ENCODE measurements around the gene TREM1. TPM values are rescaled to one million over a fixed set of nuclear protein-coding genes. Genes with fewer than 3 reads are reported as not detected.
A peak's percentile ranks its signal among the peaks of the same experiment; 100 is the strongest.
"Not testable (repeated sequence)": the region's sequence is repeated elsewhere in the genome, so short reads cannot be mapped to it uniquely, and the experiment has no call there.

Gene TREM1
- polyA plus RNA-seq, 1 experiment = 0.20 TPM

GRCh38 chr6:41315943-41316620, 29.6 kb upstream of the TREM1 start:
- POLR2A ChIA-PET = no interaction called here
- H3K4me3 ChIP-seq (ENCODE audit: low read depth, low read length) = no peak overlapping the region
- no peaks in the 10 kb centered on the region for H3K36me3 ChIP-seq (ENCODE audit: control insufficient read depth, insufficient read depth, low read length)
- H3K27me3 ChIP-seq (ENCODE audit: control insufficient read depth, insufficient read depth, low read length) = peaks cover 12% of the 10 kb centered on the region
- CTCF ChIA-PET = interaction anchor here (0.6 to 2.7 kb wide), 5 partner anchors 9 to 224 kb away, joined by 3 to 22 read pairs (median 3); partner anchors contain the start of gene NCR2
- DNase-seq (ENCODE audit: low read depth) = no peak
- TF ChIP-seq, protein P1, sequence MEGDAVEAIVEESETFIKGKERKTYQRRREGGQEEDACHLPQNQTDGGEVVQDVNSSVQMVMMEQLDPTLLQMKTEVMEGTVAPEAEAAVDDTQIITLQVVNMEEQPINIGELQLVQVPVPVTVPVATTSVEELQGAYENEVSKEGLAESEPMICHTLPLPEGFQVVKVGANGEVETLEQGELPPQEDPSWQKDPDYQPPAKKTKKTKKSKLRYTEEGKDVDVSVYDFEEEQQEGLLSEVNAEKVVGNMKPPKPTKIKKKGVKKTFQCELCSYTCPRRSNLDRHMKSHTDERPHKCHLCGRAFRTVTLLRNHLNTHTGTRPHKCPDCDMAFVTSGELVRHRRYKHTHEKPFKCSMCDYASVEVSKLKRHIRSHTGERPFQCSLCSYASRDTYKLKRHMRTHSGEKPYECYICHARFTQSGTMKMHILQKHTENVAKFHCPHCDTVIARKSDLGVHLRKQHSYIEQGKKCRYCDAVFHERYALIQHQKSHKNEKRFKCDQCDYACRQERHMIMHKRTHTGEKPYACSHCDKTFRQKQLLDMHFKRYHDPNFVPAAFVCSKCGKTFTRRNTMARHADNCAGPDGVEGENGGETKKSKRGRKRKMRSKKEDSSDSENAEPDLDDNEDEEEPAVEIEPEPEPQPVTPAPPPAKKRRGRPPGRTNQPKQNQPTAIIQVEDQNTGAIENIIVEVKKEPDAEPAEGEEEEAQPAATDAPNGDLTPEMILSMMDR (IDR thresholded peaks at IDR 0.05; ENCODE audit: insufficient read depth, low read depth, low read length) = no peak

DNA sequence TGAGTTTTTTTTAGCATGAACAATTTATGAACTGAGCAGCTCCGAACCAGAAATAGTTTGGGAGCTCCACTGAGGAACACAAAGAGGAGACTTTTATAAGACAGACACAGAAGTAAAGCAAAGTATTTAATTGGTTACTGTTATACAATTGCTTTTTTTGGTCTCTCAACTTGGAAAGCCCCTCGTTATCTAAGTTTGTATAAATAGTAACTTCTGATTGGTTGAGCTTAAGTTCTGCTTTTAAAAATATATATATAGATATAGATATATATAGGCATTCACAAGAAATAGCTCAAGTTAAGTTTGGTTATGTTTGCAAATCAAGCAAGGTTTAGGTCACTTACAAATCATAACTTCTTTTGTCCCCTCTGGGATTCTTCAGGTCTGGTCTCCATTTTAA, 28.7 kb upstream of the TREM1 start:
- ChIA-PET POLR2A (no interaction called here), CTCF (interaction anchor here (0.6 to 1.5 kb wide), 4 partner anchors 8 to 223 kb away, joined by 3 to 7 read pairs (median 3); no protein-coding TSS in a partner anchor)
- TF ChIP-seq, protein P1 (IDR thresholded peaks at IDR 0.05; ENCODE audit: insufficient read depth, low read depth, low read length) = no peak
- Histone ChIP-seq H3K4me3 (ENCODE audit: low read depth, low read length) (no peak overlapping the region), H3K36me3 (ENCODE audit: control insufficient read depth, insufficient read depth, low read length) (no peaks in the 10 kb centered on the region), H3K27me3 (ENCODE audit: control insufficient read depth, insufficient read depth, low read length) (peaks cover 13% of the 10 kb centered on the region)
- DNase-seq (ENCODE audit: low read depth) = no peak

DNA sequence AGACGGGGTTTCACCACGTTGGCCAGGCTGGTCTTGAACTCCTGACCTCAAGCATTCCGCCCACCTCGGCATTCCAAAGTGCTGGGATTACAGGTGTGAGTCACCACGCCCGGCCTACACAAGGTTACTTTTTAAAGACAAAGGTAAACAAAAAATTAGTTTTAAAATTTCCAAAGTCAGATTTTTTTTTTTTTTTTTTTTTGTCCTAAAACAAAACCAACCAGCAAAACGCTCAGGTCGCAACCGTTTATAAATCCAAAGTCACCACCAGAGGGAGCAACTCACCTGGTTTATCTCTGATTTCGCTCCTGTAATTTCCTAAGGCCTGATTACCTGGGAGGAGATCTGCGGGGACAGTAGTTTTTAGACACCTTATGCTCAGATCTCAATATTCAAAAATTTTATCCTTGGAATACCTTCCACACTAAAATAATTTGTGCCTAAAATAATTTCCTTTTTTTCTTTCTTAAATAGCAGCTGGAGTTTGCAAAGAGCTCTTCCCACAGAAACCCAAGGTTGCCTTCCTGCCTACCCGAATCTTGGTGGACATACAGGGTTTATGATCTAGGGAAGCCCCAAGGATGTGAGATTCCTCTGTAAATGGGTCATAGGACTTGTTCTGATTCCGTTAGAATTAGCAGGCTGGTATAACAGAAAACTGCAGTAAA, 19.8 kb upstream of the TREM1 start:
- no peak for DNase-seq (ENCODE audit: low read depth)
- H3K27me3 ChIP-seq (ENCODE audit: control insufficient read depth, insufficient read depth, low read length) = peaks cover 7% of the 10 kb centered on the region
- ChIA-PET POLR2A (no interaction called here), CTCF (interaction anchor here (0.6 to 3.2 kb wide), 13 partner anchors 8 to 378 kb away, joined by 3 to 28 read pairs (median 4); no protein-coding TSS in a partner anchor)
- H3K36me3 ChIP-seq (ENCODE audit: control insufficient read depth, insufficient read depth, low read length) = no peaks in the 10 kb centered on the region
- H3K4me3 ChIP-seq (ENCODE audit: low read depth, low read length) = no peak overlapping the region
- TF ChIP-seq, protein P1 (IDR thresholded peaks at IDR 0.05; ENCODE audit: insufficient read depth, low read depth, low read length) = peak; percentile 58

DNA sequence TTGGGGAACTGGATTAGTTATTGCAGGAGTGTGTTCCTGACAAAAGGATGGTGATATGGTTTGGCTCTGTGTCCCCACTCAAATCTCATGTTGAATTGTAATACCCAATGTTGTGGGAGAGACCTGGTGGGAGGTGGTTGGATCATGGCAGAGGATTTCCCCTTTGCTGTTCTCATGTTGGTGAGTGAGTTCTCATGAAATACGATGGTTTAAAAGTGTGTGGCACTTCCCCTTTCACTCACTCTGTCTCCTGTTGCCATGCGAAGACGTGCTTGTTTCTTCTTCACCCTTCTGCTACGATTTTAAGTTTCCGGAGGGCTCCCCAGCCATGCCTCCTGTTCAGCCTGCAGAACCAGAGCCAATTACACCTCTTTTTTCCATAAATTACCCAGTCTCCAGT, 16.2 kb upstream of the TREM1 start:
- Histone ChIP-seq H3K27me3 (ENCODE audit: control insufficient read depth, insufficient read depth, low read length) (peaks cover 3% of the 10 kb centered on the region; the same call in 1 of the 2 replicates), H3K4me3 (ENCODE audit: low read depth, low read length) (no peak overlapping the region), H3K36me3 (ENCODE audit: control insufficient read depth, insufficient read depth, low read length) (no peaks in the 10 kb centered on the region)
- ChIA-PET CTCF (no interaction called here), POLR2A (no interaction called here)
- no peak for DNase-seq (ENCODE audit: low read depth)
- TF ChIP-seq, protein P1 (IDR thresholded peaks at IDR 0.05; ENCODE audit: insufficient read depth, low read depth, low read length) = no peak

GRCh38 chr6:41298785-41299502, 12.5 kb upstream of the TREM1 start:
- ChIA-PET CTCF (interaction anchor here (0.8 kb wide), 1 partner anchor 8 kb away, joined by 3 read pairs; no protein-coding TSS in a partner anchor), POLR2A (no interaction called here)
- no peak for DNase-seq (ENCODE audit: low read depth)
- H3K4me3 ChIP-seq (ENCODE audit: low read depth, low read length) = no peak overlapping the region
- H3K27me3 ChIP-seq (ENCODE audit: control insufficient read depth, insufficient read depth, low read length) = 0 out of 2 replicates have a peak, but pooled peaks cover 1% of the 10 kb centered on the region
- TF ChIP-seq, protein P1 (IDR thresholded peaks at IDR 0.05; ENCODE audit: insufficient read depth, low read depth, low read length) = no peak
- no peaks in the 10 kb centered on the region for H3K36me3 ChIP-seq (ENCODE audit: control insufficient read depth, insufficient read depth, low read length)

DNA sequence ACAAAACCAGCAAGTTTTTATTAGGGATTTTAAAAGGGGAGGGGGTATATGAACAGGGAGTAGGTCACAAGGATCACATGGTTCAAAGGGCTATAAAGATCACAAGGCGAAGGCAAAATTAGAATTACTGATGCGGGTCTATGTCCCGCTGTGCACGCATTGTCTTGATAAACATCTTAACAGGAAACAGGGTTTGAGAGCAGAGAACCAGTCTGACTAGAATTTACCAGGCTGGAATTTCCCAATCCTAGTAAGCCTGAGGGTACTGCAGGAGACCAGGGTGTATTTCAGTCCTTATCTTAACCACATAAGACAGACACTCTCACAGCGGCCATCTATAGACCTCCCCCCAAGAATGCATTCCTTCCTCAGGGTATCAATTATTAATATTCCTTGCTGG, 10.8 kb upstream of the TREM1 start:
- H3K36me3 ChIP-seq (ENCODE audit: control insufficient read depth, insufficient read depth, low read length); POLR2A ChIA-PET: not testable (repeated sequence)
- CTCF ChIA-PET = interaction anchor here (1.3 to 2.6 kb wide), 3 partner anchors 9 to 22 kb away, joined by 5 to 18 read pairs (median 14); no protein-coding TSS in a partner anchor

More for the DNA sequence above, 10.8 kb upstream of the TREM1 start:
- DNase-seq (ENCODE audit: low read depth); H3K4me3 ChIP-seq (ENCODE audit: low read depth, low read length); H3K27me3 ChIP-seq (ENCODE audit: control insufficient read depth, insufficient read depth, low read length): not testable (repeated sequence)
